Transverse colon (tissue), 4 donors: ENCODE measurements around the gene POPDC2.

Experiments used
- EP300 ChIP-seq: sonication (generic); formaldehyde crosslinking; IDR thresholded peaks from one replicate; pipeline ENCODE4 v1.6.1; 2017; ENCODE audit warnings: antibody characterized with exemption, low read depth
- POLR2A ChIP-seq: fragments of 450-650 bp; IDR thresholded peaks from one replicate; pipeline ENCODE4 v1.6.1; 2016; ENCODE audit warnings: antibody characterized with exemption, mild to moderate bottlenecking, moderate library complexity
- POLR2AphosphoS5 ChIP-seq, 3 donors: sonication (generic); formaldehyde crosslinking; IDR thresholded peaks; one replicate each; pipeline ENCODE4 v1.6.1; 2016; ENCODE audit warnings: antibody characterized with exemption in 3 of 3
- TF ChIP-seq, protein P1 (sequence below), 5 experiments: fragments of 200-600 bp in 3 of 5; fragments of 450-650 bp in 2 of 5; sonication (generic) in 3 of 5; IDR thresholded peaks; 1 replicate in 2 of 5; 2 replicates in 3 of 5; pipeline ENCODE4 v1.5.1; 2016 to 2017; ENCODE audit warnings: antibody characterized with exemption in 5 of 5, inconsistent platforms in 3 of 5, mild to moderate bottlenecking in 2 of 5, moderate library complexity in 1 of 5

DNA sequence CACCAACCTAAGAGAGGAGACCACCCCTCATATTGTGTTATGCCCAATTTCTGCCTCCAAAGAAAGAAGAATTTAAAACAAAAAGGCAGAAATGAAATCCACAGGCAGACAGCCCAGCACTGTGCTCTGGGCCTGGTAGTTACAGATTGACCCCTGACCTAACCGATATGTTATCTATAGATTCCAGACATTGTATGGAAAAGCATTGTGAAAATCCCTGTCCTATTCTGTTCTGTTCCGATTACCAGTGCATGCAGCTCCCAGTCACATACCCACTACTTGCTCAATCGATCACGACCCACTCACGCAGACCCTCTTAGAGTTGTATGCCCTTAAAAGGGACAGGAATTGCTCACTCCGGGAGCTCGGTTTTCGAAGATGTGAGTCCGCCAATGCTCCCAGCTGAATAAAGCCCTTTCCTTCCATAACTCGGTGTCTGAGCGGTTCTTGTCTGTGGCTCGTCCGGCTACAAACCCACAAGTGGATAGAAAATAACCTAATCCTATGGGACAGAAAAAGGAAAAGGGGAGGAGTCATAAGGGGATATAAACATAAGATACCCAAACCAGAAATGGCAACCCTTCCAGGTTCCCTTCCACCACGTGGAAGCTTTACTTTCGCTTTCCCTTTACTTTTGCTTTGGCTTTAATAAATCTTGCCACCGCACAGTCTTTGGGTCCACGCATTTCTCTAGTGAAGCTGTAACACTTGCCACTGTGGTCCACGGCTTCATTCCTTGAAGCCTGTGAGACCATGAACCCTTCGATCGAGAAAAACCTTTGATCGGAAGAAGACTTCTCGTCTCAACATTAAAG is 40.7 kb upstream of the POPDC2 start:
- TF ChIP-seq, protein P1, sequence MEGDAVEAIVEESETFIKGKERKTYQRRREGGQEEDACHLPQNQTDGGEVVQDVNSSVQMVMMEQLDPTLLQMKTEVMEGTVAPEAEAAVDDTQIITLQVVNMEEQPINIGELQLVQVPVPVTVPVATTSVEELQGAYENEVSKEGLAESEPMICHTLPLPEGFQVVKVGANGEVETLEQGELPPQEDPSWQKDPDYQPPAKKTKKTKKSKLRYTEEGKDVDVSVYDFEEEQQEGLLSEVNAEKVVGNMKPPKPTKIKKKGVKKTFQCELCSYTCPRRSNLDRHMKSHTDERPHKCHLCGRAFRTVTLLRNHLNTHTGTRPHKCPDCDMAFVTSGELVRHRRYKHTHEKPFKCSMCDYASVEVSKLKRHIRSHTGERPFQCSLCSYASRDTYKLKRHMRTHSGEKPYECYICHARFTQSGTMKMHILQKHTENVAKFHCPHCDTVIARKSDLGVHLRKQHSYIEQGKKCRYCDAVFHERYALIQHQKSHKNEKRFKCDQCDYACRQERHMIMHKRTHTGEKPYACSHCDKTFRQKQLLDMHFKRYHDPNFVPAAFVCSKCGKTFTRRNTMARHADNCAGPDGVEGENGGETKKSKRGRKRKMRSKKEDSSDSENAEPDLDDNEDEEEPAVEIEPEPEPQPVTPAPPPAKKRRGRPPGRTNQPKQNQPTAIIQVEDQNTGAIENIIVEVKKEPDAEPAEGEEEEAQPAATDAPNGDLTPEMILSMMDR (IDR thresholded peaks at IDR 0.05), result no peak
- no peak for TF ChIP-seq EP300
- no peak for TF ChIP-seq POLR2A
- no peak for TF ChIP-seq POLR2AphosphoS5 (IDR thresholded peaks at IDR 0.05)
